ENCODE measurements around the gene WFDC11.

DNA sequence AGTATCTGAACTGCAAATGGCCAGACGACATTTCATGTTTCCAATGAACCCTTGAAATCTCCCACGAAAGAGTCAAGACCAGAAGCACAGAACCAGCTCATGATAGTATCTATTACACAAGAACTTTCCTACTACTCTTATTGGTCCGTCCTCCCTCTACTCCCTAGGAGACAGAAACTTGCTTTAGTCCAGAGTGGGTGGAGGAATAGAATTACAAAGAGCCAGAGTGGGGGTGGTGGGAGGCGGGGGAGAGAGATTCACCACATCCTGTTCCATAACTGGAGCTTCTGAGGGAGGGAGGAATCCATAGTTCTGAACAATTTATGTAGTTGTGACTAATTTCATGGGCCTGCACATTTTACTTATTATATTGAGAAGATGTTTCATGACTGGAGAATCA lies 59.0 kb downstream of the WFDC11 start:
- TF ChIP-seq, protein P1, sequence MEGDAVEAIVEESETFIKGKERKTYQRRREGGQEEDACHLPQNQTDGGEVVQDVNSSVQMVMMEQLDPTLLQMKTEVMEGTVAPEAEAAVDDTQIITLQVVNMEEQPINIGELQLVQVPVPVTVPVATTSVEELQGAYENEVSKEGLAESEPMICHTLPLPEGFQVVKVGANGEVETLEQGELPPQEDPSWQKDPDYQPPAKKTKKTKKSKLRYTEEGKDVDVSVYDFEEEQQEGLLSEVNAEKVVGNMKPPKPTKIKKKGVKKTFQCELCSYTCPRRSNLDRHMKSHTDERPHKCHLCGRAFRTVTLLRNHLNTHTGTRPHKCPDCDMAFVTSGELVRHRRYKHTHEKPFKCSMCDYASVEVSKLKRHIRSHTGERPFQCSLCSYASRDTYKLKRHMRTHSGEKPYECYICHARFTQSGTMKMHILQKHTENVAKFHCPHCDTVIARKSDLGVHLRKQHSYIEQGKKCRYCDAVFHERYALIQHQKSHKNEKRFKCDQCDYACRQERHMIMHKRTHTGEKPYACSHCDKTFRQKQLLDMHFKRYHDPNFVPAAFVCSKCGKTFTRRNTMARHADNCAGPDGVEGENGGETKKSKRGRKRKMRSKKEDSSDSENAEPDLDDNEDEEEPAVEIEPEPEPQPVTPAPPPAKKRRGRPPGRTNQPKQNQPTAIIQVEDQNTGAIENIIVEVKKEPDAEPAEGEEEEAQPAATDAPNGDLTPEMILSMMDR (optimal IDR thresholded peaks at IDR 0.05 in 1 of 3, IDR thresholded peaks at IDR 0.05 in 1 of 3, conservative IDR thresholded peaks at IDR 0.05 in 1 of 3; ENCODE audit: extremely low read depth in 1 of 3, insufficient read depth in 2 of 3, low read length in 3 of 3): no peak
- TF ChIP-seq EZH2 (IDR thresholded peaks at IDR 0.05; ENCODE audit: low read length): no peak
